T-helper 1 cell (primary cell): ENCODE measurements around the gene THAP5.

Source experiments
- DNase-seq, 5 donors: peaks; one replicate each; pipeline ENCODE4 v3.0.0-alpha.2; 2012 to 2020
- total RNA-seq, 4 donors: gene quantifications; one replicate each; lab custom pipeline; 2026; lab: John Stamatoyannopoulos, UW

Gene THAP5
- total RNA-seq: 17.7 to 41.0 (median 23.2) reads per million in 4 donors

- DNase-seq: peak; percentile 98 to 99 (median 99)
Measured at GRCh38 chr7:108569381-108570145, at the start of gene THAP5, which contains the start of gene DNAJB9. TSS of gene THAP5 (minus strand) at chr7:108569706. CDS start at chr7:108569569, 137 bp downstream. TSS of gene DNAJB9 (plus strand) at chr7:108569874. CDS start at chr7:108571727, 1,853 bp downstream.

GRCh38 chr7:108618056-108618455, 48.5 kb upstream of the THAP5 start:
- no peak for DNase-seq

- DNase-seq: no peak
Measured at GRCh38 chr7:108614896-108615295, 45.4 kb upstream of the THAP5 start.

GRCh38 chr7:108613949-108614381, 44.5 kb upstream of the THAP5 start:
- DNase-seq: no peak

GRCh38 chr7:108613147-108613948, 43.8 kb upstream of the THAP5 start:
- peak in 1 of 5 donors; percentile 32 for DNase-seq

- DNase-seq: no peak
Measured at GRCh38 chr7:108611268-108611667, 41.8 kb upstream of the THAP5 start.

GRCh38 chr7:108609643-108610042, 40.1 kb upstream of the THAP5 start:
- DNase-seq: no peak

- peak in 1 of 5 donors; percentile 34 for DNase-seq
Measured at GRCh38 chr7:108605559-108606201, 36.2 kb upstream of the THAP5 start.

- DNase-seq: no peak
Measured at GRCh38 chr7:108604307-108605077, 35.0 kb upstream of the THAP5 start.

GRCh38 chr7:108603656-108604306, 34.3 kb upstream of the THAP5 start:
- DNase-seq: no peak

GRCh38 chr7:108600399-108600798, 30.9 kb upstream of the THAP5 start:
- no peak for DNase-seq

GRCh38 chr7:108598914-108599580, 29.5 kb upstream of the THAP5 start:
- no peak for DNase-seq

GRCh38 chr7:108598153-108598552, 28.6 kb upstream of the THAP5 start:
- DNase-seq: no peak

- peak in 1 of 5 donors; percentile 34 for DNase-seq
Measured at GRCh38 chr7:108596560-108596959, 27.1 kb upstream of the THAP5 start.

- no peak for DNase-seq
Measured at GRCh38 chr7:108592646-108593201, 23.2 kb upstream of the THAP5 start.

- no peak for DNase-seq
Measured at GRCh38 chr7:108590606-108591005, 21.1 kb upstream of the THAP5 start.

- DNase-seq: no peak
Measured at GRCh38 chr7:108589874-108590273, 20.4 kb upstream of the THAP5 start.

GRCh38 chr7:108589199-108589598, 19.7 kb upstream of the THAP5 start:
- DNase-seq: no peak

GRCh38 chr7:108586274-108586710, 16.8 kb upstream of the THAP5 start:
- no peak for DNase-seq

GRCh38 chr7:108585843-108586242, 16.3 kb upstream of the THAP5 start:
- DNase-seq: no peak

- no peak for DNase-seq
Measured at GRCh38 chr7:108584211-108584610, 14.7 kb upstream of the THAP5 start.
